HepG2 (cell line): ENCODE results near the gene HYPK. TPM values are rescaled to one million over a fixed set of nuclear protein-coding genes. Genes with fewer than 3 reads are reported as not detected.
A peak's percentile ranks its signal among the peaks of the same experiment; 100 is the strongest.

Experiments
- AGO1 ChIP-seq: fragments of 200-400 bp; formaldehyde crosslinking; IDR thresholded peaks from 2 replicates; pipeline ENCODE4 v1.6.1; 2017; ENCODE audit warnings: mild to moderate bottlenecking, low read depth, low read length, moderate library complexity; ENCODE audit not compliant: poor library complexity, severe bottlenecking
- CBFB ChIP-seq: sonication (generic); formaldehyde crosslinking; IDR thresholded peaks from 2 replicates; pipeline ENCODE4 v1.4.0; 2020; ENCODE audit warnings: missing genetic modification reagents
- GABPB1 ChIP-seq: IDR thresholded peaks from 2 replicates; pipeline ENCODE4 v1.6.1; 2016; ENCODE audit warnings: mild to moderate bottlenecking, missing genetic modification reagents, moderate library complexity, missing compliant biosample characterization
- GZF1 ChIP-seq: sonication (generic); formaldehyde crosslinking; IDR thresholded peaks from 2 replicates; pipeline ENCODE4 v1.5.1; 2020; ENCODE audit warnings: mild to moderate bottlenecking, missing genetic modification reagents
- HNF4A ChIP-seq: sonication (generic); formaldehyde crosslinking; IDR thresholded peaks from 2 replicates; pipeline ENCODE4 v1.4.0; 2020; ENCODE audit warnings: missing genetic modification reagents
- HNF4G ChIP-seq, 2 experiments: sonication (generic) in 1 of 2; formaldehyde crosslinking in 1 of 2; IDR thresholded peaks; 2 replicates each; pipeline versions ENCODE4 v1.4.0 to v1.6.1; 2011 to 2020; ENCODE audit warnings: borderline replicate concordance in 2 of 2, low read depth in 2 of 2, mild to moderate bottlenecking in 2 of 2, low read length in 1 of 2, missing genetic modification reagents in 1 of 2, moderate library complexity in 1 of 2
- HOXA7 ChIP-seq: sonication (generic); formaldehyde crosslinking; IDR thresholded peaks from 2 replicates; pipeline ENCODE4 v1.8.1; 2022; ENCODE audit warnings: mild to moderate bottlenecking, missing genetic modification reagents, moderate library complexity
- POLR2AphosphoS5 ChIP-seq: IDR thresholded peaks from 2 replicates; pipeline ENCODE4 v1.6.1; 2012; ENCODE audit warnings: low read depth, low read length
- RFX5 ChIP-seq: IDR thresholded peaks from 2 replicates; pipeline ENCODE4 v1.6.1; 2011; ENCODE audit warnings: low read depth, low read length, improper control_type of control experiment
- SAP130 ChIP-seq: IDR thresholded peaks from 2 replicates; pipeline ENCODE4 v1.6.1; 2016; ENCODE audit warnings: low read depth
- SATB2 ChIP-seq: sonication (generic); formaldehyde crosslinking; IDR thresholded peaks from 2 replicates; pipeline ENCODE4 v1.5.0; 2020; ENCODE audit warnings: missing genetic modification reagents
- SRSF1 ChIP-seq: fragments of 200-400 bp; formaldehyde crosslinking; optimal IDR thresholded peaks from 2 replicates; pipeline ENCODE3; 2017; ENCODE audit warnings: mild to moderate bottlenecking, low read depth, low read length, moderate library complexity
- TFE3 ChIP-seq: IDR thresholded peaks from 2 replicates; pipeline ENCODE4 v1.6.1; 2016
- ZNF280D ChIP-seq: sonication (generic); formaldehyde crosslinking; IDR thresholded peaks from 2 replicates; pipeline ENCODE4 v1.5.1; 2020; ENCODE audit warnings: mild to moderate bottlenecking, missing genetic modification reagents
- ZNF326 ChIP-seq: sonication (generic); formaldehyde crosslinking; IDR thresholded peaks from 2 replicates; pipeline ENCODE4 v1.4.0; 2020; ENCODE audit warnings: missing genetic modification reagents, borderline replicate concordance
- ZNF512B ChIP-seq: sonication (generic); formaldehyde crosslinking; IDR thresholded peaks from 2 replicates; pipeline ENCODE4 v1.5.1; 2020; ENCODE audit warnings: missing genetic modification reagents, mild to moderate bottlenecking, borderline replicate concordance
- ZNF616 ChIP-seq: sonication (generic); formaldehyde crosslinking; IDR thresholded peaks from 2 replicates; pipeline ENCODE4 v1.5.0; 2020; ENCODE audit warnings: low read depth, mild to moderate bottlenecking, missing genetic modification reagents
- ZNF644 ChIP-seq: IDR thresholded peaks from 2 replicates; pipeline ENCODE4 v1.6.1; 2016; ENCODE audit warnings: low read depth
- ZNF879 ChIP-seq: sonication (generic); formaldehyde crosslinking; IDR thresholded peaks from 2 replicates; pipeline ENCODE4 v1.8.1; 2023; ENCODE audit warnings: missing genetic modification reagents
- polyA plus RNA-seq, 8 experiments: library from polyadenylated mRNA; depleted of rRNA in 3 of 8; stranded (reverse) in 7 of 8; unstranded in 1 of 8; fragments of >200 nt; fragmentation: Illumina TruSeq in 4 of 8; extraction: Trizol in 4 of 8; gene quantifications; 2 replicates each; pipeline versions ENCODE4 v1.2.1 to v1.2.3, GENCODE V29; 2011 to 2016; ENCODE audit warnings: low read depth in 4 of 8, missing spikeins in 1 of 8, mixed read lengths in 1 of 8; ENCODE audit not compliant: insufficient read depth in 1 of 8
- total RNA-seq, 5 experiments: library from RNA; depleted of rRNA; stranded (reverse); fragments of >200 nt; fragmentation: Illumina TruSeq; extraction: Trizol; gene quantifications; 2 replicates each; pipeline ENCODE4 v1.2.3, GENCODE V29; 2016; ENCODE audit warnings: low read depth in 1 of 5
- TF ChIP-seq, protein P1 (sequence below): IDR thresholded peaks from 2 replicates; pipeline ENCODE4 v1.6.1; 2012; ENCODE audit warnings: inconsistent platforms
- TF ChIP-seq, protein P2 (sequence below): sonication (generic); formaldehyde crosslinking; IDR thresholded peaks from 2 replicates; pipeline ENCODE4 v1.5.0; 2020; ENCODE audit warnings: mild to moderate bottlenecking, missing genetic modification reagents, moderate library complexity

The HYPK gene
- total and polyA plus RNA-seq, 2 of the 13 experiments (the other 11 are each of a cell fraction or from before 2014, with no cell fraction given): 13.5 to 16.5 TPM

DNA sequence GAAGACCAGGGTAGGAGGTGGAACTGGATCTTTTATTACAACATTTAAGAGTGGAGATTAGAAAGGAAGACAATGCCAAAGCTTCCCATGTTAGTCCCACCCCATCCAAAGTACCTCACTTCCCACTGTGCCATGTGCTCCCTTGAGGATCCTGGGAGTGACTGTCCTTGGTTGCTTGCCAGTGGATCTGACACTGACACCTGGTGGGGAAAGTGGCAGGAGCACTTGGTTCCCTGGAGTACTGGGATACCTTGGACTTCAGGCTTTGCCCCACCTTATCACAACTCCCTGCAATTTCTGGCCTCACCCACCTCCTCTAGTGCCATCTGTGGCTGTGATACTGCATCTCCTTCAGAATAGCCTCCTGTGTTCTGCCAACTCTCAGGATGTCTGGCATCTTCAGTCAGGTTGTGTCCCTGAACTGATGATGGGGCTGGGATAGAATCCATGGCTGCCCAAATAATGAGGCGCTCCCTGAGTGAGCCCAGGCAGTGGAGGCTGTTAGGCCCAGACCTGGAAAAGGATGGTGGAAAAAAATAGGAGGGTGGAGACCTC, 24.9 kb upstream of the HYPK start (continued):
- TF ChIP-seq ZNF280D (CRISPR knock-in tag): 0 out of 2 replicates have a peak, but pooled peaks have one; percentile 10
- TF ChIP-seq, protein P1, sequence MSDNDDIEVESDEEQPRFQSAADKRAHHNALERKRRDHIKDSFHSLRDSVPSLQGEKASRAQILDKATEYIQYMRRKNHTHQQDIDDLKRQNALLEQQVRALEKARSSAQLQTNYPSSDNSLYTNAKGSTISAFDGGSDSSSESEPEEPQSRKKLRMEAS: peak; percentile 85
- peak; percentile 90 for TF ChIP-seq ZNF644 (CRISPR knock-in tag)
- 0 out of 2 replicates have a peak, but pooled peaks have one; percentile 29 for TF ChIP-seq TFE3 (CRISPR knock-in tag)
- TF ChIP-seq ZNF616 (CRISPR knock-in tag): no peak
- peak; percentile 25; the same call in 1 of the 2 replicates for TF ChIP-seq GABPB1 (CRISPR knock-in tag)
- TF ChIP-seq ZNF879 (CRISPR knock-in tag): no peak
- TF ChIP-seq AGO1: no peak
- no peak for TF ChIP-seq ZNF326 (CRISPR knock-in tag)
- no peak for TF ChIP-seq SRSF1
- TF ChIP-seq RFX5: no peak
- peak; percentile 13; the same call in 1 of the 2 replicates for TF ChIP-seq HNF4G (IDR thresholded peaks at IDR 0.05; ENCODE audit: borderline replicate concordance, low read depth, low read length)
- no peak for TF ChIP-seq HNF4G (CRISPR knock-in tag; IDR thresholded peaks at IDR 0.05; ENCODE audit: borderline replicate concordance, low read depth)
- TF ChIP-seq, protein P2, sequence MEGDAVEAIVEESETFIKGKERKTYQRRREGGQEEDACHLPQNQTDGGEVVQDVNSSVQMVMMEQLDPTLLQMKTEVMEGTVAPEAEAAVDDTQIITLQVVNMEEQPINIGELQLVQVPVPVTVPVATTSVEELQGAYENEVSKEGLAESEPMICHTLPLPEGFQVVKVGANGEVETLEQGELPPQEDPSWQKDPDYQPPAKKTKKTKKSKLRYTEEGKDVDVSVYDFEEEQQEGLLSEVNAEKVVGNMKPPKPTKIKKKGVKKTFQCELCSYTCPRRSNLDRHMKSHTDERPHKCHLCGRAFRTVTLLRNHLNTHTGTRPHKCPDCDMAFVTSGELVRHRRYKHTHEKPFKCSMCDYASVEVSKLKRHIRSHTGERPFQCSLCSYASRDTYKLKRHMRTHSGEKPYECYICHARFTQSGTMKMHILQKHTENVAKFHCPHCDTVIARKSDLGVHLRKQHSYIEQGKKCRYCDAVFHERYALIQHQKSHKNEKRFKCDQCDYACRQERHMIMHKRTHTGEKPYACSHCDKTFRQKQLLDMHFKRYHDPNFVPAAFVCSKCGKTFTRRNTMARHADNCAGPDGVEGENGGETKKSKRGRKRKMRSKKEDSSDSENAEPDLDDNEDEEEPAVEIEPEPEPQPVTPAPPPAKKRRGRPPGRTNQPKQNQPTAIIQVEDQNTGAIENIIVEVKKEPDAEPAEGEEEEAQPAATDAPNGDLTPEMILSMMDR (CRISPR knock-in tag): peak; percentile 88
- no peak for TF ChIP-seq POLR2AphosphoS5
- peak; percentile 83 for TF ChIP-seq SAP130 (CRISPR knock-in tag)
- TF ChIP-seq SATB2: no peak
- TF ChIP-seq GZF1 (CRISPR knock-in tag): no peak
- TF ChIP-seq CBFB (CRISPR knock-in tag): no peak
- TF ChIP-seq HOXA7 (CRISPR knock-in tag): no peak
- 0 out of 2 replicates have a peak, but pooled peaks have one; percentile 68 for TF ChIP-seq ZNF512B
- TF ChIP-seq HNF4A (CRISPR knock-in tag): peak; percentile 69
